SKM-1 treated with dmso at 0.1 percent for 144 hours (cell line): Measurements from ENCODE around the gene KRT13.
"Not testable (repeated sequence)": the region's sequence is repeated elsewhere in the genome, so short reads cannot be mapped to it uniquely, and the experiment has no call there.

Experiments used
- DNase-seq: peaks from one replicate; lab custom pipeline; 2025; ENCODE audit not compliant: unreplicated experiment; lab: John Stamatoyannopoulos, UW

Gene KRT13

DNA sequence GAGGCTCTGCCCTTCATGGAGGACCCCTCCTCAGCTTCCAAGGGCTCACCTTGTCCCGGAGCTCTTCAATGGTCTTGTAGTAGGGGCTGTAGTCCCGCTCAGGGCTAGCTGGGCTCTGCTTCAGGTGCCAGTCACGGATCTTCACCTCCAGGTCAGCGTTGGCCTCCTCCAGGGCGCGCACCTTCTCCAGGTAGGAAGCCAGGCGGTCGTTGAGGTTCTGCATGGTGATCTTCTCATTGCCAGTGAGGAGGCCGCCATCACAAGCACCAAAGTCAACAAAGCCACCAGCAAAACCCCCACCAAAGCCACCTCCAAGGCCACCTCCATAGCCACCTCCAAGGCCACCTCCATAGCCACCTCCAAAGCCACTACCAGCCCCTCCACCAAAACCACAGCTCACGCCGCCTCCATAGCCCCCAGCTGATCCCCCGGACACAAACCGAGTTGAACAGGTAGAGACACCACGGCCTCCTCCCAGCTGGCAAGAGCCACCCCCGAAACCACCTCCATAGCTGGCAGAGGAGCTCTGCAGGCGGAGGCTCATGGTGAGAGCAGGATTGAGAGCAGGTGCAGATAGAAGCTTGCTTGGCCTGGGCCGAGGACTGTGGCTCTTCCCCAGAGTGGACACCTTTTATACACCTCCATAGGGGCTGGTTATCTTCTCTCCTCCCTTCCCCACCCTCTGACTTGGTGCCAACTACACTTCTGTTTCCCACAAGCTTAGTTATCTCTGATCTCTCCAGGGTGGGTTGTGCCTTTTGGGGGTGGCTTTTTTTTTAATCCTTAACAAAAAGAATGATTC, at the start of gene KRT13:
Gene KRT13 (minus strand): TSS at position 606 of the 802 bp plus-strand sequence. CDS start 62 bp downstream, at position 544.
- no peak for DNase-seq

DNA sequence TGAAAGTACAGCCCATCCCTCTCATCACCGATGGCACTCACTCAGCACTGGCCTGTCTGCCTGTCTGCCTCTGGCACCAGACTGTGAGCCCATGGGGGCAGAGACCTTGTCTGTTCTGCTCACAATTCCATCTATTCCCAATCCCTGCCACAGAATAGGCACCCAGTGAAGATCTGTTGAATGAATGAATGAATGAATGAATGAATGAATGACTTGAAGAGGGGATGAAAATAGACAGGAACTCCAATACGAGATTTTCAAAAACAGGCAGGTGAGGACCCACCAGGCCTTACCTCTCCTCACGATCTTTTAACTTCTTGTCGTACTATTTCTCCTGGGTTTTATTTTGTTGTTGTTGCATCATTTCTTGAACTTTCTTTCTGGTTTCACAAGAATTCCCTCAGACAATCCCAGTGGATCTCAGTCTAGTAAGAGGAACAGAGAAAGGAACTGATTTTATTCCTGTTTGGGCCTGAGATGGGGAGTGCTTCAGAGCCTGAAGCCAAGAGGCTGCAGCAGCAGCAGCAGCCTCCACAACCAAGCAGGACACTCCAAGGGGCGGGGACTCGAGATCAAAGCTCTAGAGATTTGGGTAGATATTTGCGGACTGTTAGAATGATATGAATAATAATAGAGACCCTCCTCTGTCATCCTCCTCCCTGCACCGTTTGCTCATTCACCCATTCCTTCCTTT, 48.7 kb upstream of the KRT13 start:
- DNase-seq = no peak

DNA sequence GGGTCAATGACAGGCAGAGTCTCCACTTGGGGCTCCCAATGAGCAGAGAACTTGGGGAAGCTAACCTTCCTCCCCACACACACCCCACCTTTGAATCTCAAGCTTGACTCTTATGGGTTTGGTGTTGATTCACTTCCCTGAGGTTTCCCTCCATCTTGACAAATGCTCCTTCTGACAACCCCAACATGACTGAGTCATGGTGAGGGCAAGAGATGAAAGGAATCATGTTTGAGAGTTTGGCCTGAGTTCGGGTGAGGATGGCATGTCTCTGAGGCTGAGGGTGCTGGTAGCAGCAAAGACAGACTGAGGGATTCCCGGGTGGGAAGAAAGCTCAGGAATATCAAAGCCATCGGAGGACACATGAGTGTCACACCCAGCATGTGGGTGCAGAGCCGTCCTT, 47.8 kb upstream of the KRT13 start:
- DNase-seq = no peak

DNA sequence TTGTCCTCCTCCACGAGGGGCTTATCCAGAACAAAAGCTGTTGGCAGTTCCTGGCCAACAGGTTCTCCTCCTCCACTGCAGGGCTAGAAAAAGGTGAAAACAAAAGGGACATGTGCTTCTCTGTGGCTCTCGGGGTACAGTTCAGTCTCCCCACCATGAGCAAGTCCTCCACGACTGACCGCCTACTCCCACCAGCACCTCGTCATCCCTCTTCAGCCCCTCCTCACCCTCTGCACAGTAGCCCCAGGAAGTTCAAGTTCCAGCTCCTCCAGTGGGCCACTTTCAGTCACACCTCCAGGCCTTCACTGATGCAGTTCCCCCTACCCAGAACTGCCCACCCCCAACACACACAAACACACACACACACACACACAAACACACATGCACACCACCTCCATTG, 47.0 kb upstream of the KRT13 start:
- no peak for DNase-seq

DNA sequence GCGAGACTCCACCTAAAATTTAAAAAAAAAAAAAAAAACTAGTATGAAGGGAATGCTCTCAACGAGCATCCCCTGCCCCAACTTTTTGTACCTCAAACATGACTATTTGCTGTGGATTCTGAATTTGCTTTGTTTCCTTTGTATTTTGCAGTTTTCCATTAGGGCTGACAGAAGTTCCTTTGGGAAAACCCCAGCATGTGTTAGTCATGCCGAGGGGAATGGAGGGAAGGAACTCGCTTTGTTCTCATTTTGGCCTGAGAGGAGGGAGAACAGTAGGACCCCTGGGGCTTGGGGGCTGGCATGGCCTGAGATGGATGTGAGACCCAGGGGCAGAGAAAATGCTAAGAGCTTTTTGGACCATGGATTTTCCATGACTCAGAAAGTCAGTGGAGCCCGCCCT, 46.0 kb upstream of the KRT13 start:
- DNase-seq = no peak

DNA sequence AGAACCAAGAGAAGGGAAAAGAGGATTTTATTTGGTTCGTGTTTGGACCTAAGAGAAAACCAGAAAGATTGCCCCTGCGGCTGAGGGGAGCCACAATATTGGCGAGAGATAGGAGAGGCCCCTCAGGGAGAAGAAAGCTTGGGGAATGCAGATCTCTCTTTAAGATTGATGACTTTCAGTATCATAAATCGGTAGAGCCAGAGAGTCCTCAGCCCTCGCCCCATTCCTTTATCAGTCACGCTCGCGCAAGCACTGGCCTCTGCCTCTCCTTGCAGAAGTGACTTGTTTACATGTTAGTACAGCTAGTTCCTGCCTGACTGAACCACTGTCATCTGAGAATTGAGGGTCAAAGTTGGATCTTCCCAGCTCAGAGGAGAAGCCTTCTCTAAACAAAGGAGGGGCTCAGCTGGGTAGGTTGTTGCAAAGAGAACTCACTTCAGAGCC, 44.2 kb upstream of the KRT13 start:
- no peak for DNase-seq

- peak; percentile 80 for DNase-seq
These were observed 43.6 kb upstream of the KRT13 start for GRCh38 chr17:41548844-41549595.

GRCh38 chr17:41547921-41548843, 42.8 kb upstream of the KRT13 start:
- DNase-seq = no peak

- no peak for DNase-seq
These were observed 42.0 kb upstream of the KRT13 start for GRCh38 chr17:41547378-41547841.

- DNase-seq = no peak
These were observed 41.4 kb upstream of the KRT13 start for GRCh38 chr17:41546819-41547218.

GRCh38 chr17:41545829-41546410, 40.5 kb upstream of the KRT13 start:
- DNase-seq = no peak

- DNase-seq = no peak
These were observed 39.5 kb upstream of the KRT13 start for GRCh38 chr17:41544935-41545334.

GRCh38 chr17:41544491-41544892, 39.1 kb upstream of the KRT13 start:
- DNase-seq = no peak

DNA sequence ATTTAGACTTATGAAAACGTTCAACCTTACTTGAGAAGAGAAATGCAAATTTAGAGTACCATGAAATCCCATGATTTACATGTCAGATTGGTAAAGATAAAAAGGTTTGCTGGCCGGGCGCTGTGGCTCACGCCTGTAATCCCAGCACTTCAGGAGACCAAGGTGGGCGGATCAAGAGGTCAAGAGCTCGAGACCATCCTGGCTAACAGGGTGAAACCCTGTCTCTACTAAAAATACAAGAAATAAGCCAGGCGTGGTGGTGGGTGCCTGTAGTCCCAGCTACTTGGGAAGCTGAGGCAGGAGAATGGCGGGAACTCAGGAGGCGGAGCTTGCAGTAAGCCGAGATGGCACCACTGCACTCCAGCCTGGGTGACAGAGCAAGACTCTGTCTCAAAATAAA, 37.4 kb upstream of the KRT13 start:
- DNase-seq = not testable (repeated sequence)

DNA sequence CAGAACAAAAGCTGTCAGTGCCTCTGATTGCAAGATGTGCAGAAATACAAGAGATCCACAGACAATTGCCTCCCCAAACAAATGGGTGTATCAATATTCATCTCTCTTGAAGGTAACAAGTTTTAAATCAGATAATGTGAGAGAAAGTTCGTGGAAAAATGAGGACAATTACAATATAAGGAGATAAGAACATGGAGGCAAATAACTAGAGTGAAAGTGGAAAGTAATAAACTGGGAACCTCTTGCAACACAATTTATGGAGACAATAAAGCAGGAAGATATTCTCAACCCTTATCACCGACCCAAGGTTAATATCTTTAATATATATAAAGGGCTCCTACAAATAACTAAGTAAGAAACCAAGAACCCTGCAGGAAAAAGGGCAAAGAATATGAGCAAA, 36.9 kb upstream of the KRT13 start:
- no peak for DNase-seq

GRCh38 chr17:41540921-41541625, 35.7 kb upstream of the KRT13 start:
- no peak for DNase-seq

- DNase-seq = no peak
These were observed 34.7 kb upstream of the KRT13 start for GRCh38 chr17:41539979-41540701.

GRCh38 chr17:41539071-41539492, 33.7 kb upstream of the KRT13 start:
- no peak for DNase-seq

DNA sequence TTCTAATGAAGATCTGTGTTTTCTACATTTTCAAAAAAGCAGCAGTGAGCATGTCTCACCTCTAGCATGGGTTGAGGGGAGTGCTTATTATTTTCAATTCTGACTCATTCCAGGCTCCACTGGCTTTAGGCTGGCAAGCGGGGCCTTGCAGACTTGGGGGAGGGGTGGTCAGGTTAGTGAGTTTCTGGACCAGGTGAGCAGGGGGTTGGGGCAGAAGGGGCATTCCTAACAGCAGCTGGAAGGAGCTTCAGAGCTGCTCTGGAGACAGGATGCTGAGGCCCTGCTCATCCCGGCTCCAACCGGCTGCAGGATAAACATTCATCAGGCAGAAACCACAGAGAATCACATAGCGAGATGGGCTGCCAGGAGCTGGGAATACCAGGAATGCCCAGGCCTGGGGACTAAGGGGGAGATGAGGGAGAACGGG, 33.2 kb upstream of the KRT13 start:
- no peak for DNase-seq
